HG02763 (cell line): ENCODE data around the gene SMIM36.
"Not testable (repeated sequence)": the region's sequence is repeated elsewhere in the genome, so short reads cannot be mapped to it uniquely, and the experiment has no call there.

Experiments used
- ATAC-seq: cut with Tn5 transposase; IDR thresholded peaks from one replicate; pipeline ENCODE4 v1.9.1; 2021; ENCODE audit warnings: mild to moderate bottlenecking, moderate library complexity; ENCODE audit not compliant: unreplicated experiment

The SMIM36 gene

DNA sequence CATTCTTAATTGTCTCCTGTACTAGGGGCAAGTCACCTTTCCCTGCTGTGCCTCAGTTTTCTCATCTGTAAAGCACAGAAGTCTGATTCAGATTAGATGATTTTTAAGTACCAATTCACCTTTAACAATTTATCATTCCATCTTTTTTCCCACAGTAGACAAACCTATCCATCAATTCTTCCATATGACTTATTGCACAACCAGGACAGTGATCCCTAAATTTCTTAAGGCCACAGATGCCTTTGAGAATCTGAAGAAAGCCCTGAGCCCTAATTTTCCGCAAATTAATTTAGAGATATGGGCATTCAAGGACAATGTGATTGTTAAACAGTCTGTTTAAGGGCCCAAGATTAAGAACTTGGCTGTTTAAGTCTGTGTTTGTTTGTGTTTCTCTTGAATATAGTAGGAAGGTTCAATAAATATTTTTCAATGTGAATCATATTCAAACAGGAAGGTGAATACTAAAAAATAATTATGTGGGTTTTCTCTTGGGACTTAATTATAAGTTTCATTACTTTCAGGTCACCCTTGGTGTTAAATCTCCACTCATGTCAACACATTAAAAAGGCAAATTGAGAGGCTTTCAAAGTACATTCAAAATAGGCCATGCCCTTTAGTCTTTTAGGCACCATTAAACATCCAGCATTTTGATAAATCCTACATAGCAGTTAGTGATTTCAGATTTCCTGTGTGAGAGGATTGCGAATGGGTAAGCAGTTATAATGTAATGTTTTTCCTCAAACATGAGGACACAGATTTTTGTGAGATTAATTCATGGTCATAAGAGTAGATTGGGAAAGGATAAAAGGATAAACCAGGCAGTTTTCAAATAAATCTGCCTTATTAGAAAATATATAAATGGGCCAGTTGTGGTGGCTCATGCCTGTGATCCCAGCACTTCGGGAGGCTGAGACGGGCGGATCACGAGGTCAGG, 54.7 kb downstream of the SMIM36 start:
- no peak for ATAC-seq

DNA sequence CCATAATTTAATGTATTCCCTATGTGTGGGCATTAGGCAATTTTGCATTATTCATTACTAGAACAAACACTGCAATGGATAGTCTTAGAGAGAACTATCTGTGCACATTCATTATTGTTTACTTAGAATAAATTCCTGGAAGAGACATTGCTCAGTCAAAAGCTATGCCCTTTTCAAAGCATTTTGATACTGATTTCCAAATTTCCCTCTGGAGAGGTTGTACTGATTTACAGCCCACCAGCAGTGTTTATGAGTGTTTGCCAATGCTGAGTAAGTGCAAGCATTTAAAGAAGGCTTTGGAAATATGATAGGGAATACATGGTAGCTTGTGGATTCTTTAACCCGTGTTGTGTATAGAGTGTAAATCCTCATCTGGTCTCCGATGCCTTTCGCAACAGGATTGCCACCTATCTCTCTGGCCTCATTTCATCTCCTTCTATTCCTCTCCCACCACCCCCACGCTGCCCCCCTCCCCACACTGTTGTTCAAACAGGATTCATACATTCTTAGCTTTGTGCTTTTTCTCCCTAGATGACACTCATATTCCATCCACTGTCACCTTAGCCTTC, 56.3 kb downstream of the SMIM36 start:
- no peak for ATAC-seq

DNA sequence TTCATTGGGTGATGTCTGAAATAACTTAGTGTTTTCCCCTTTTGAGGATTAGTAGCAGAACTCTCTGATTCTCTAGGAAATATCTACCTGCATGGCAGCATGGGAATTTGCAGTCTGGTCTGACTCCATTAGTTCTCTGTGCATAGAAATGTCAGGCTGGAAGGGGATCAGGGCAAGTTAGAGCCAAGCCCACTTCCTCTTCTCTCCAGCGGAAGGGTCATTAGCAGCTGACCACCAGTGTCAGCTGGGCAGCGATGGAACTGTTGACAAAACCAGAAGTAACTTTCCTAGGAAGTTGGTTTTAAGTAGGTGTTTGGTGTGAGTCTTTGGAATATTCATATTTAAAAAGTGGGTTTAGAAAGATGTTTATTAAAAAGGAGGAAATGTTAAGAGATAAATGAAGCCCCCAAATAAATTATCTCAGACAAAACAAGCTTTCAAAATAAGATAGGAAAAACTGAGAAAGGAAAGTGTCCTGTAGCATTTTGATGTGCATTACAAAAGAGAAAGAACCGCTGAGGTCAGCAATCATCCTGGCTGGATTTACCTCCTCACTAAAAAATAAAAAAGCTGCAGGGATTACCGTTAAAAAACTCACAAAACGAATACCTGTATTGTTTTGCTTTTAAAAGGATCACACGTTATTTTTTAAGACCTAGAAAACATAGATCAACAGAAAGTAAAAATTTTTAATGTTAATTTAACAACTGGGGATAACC, 57.3 kb downstream of the SMIM36 start:
- ATAC-seq, result no peak

DNA sequence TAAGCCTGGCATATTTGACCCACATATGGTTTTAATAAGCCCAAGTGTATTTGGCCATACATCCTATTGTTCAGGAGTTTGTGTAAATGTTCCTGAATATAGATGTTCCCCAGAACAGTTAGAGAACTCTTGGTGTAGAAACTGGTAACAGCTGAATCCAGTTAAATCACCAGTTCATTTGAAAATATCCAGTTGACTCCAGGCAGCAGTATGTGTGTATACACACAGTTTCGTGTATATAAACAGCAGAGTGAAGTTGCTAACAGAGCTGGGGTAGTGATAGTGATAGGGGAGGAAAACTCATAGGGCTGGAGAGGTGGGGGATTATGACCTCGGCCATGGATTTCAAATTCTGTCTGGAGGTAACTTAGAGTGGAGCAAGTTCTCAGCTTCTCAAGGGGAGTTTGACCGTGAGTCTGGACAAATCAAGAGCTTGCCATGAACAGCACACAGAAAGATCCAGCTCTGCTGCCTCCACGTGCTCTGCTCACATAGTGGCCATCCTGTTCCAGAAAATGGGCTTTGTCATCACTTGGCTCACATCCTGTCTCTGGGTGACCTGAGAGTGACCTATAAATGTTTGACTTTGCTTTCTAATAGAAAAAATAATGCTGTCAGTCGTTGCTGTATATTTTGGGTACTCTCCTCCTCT, 59.0 kb downstream of the SMIM36 start:
- peak; percentile 57 for ATAC-seq

DNA sequence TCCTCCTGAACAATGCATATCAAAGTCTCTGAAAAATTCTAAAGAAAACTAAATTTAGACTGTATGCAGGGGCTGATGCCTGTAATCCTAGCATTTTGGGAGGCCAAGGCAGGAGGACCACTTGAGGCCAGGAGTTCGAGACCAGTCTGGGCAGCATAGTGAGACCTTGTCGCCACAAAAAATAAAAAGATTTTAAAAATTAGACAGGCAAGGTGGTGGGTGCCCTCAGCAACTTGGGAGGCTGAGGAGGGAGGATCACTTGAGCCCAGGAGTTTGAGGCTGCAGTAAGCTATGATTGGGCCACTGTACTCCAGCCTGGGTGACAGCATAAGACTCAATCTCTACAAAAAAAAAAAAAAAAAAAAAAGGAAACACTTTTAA, 59.5 kb downstream of the SMIM36 start:
- ATAC-seq, result no peak

DNA sequence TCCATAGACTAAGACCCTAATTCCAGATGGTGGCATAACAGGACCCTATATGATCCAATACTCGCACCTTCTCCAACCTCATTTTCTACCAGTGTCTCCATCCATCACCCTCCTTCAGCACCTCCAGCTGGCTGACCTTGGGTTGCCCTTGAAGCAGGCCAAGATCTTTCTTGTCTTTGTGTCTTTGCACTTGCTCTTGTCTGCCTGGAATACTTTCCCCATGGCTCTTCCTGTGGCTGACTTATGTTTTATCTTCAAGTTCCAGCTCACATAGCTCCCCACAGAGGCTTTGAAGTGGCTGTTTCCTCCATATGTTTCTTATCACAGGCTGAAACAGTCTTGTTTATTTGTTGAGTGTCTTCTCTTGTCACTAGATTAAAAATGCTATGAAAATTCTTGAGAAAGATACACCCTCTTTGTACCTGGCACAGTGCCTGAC, 60.0 kb downstream of the SMIM36 start:
- ATAC-seq, result no peak

DNA sequence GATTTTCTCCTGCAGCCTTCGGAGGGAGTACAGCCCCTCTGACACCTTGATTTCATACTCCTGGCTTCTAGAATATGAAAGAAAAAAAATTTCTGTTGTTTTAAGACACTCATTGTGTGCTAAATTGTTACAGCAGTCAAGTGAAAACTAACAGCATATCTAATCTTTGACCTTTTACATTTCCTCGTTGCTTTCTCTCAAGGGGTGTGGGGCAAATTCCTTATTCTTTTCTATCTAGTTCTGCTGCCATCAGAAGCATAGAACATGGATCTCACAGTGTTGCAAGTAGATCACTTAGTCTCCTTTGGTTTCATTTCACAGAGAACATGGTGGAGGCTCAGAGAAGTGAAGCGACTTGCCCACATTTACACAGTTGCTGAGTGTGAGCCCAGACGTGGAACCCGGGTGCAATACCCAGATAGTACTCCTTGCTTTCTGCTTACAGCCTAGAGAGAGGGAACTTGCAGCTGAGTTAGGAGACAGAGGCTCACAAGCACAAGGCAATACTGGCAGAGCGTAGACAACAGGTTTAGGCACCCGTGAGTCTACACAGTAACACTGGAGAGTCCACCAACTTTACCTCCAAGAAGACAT, 60.9 kb downstream of the SMIM36 start:
- ATAC-seq, result no peak

DNA sequence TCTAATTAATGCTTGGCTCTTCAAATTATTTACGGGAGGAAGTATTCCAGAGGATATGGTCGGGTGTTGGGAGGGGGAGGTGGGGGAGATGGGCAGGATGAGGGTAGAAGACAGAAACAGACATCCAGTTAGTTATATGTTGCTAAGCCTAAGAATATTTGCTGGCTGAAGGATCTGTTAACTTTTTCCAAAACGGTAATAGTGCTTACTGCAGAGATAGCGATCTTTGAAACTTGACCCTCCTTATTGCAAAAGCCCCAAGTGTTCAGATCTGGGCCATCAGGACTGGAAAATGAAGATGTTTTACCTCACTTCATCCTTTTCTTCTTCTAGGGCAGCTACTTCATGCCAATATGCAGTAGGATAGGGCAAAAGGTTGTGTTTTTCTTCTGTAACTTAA, 62.6 kb downstream of the SMIM36 start:
- no peak for ATAC-seq

DNA sequence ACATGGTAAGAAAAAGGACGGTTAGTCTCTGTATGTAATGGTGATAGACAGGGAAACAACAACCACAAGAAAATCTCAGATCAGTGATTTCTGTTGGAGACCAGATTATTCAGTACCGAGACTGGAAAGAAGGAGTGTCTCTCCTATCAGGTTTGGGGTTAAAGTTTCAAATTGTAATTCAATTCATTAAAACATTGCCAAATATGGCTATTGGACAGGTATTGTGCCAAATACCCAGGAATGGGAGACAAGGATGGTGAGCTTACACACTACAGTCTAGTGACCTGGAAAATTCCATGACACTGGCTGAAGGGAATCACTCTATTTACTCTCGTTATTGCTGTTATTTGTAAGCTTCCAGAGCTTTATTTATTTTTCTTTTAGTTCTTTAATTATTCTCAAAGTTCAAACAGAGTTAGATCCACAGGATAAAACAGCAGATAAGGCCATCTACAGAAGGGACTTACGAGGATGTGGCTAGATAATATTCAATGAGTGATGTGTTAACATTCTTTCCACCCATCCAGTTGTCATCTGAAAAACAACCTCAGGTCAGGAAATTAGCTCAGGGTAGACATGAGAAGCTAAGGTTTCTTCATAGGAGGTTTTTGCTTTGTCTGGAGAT, 64.6 kb downstream of the SMIM36 start:
- ATAC-seq, result no peak

DNA sequence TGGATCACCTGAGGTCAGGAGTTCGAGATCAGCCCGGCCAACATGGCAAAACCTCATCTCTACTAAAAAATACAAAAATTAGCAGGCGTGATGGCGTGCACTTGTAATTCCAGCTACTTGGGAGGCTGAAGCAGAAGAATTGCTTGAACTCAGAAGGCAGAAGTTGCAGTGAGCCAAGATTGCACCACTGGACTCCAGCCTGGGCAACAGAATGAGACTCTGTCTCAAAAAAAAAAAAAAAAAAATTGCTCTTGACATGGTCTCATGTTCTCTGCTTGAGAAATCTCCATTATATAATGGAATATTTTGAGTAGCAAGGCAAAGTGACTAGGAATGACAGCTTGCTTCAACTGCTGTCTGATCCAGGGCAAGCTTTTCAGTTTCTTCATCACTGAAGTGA, 65.2 kb downstream of the SMIM36 start:
- ATAC-seq, result not testable (repeated sequence)

DNA sequence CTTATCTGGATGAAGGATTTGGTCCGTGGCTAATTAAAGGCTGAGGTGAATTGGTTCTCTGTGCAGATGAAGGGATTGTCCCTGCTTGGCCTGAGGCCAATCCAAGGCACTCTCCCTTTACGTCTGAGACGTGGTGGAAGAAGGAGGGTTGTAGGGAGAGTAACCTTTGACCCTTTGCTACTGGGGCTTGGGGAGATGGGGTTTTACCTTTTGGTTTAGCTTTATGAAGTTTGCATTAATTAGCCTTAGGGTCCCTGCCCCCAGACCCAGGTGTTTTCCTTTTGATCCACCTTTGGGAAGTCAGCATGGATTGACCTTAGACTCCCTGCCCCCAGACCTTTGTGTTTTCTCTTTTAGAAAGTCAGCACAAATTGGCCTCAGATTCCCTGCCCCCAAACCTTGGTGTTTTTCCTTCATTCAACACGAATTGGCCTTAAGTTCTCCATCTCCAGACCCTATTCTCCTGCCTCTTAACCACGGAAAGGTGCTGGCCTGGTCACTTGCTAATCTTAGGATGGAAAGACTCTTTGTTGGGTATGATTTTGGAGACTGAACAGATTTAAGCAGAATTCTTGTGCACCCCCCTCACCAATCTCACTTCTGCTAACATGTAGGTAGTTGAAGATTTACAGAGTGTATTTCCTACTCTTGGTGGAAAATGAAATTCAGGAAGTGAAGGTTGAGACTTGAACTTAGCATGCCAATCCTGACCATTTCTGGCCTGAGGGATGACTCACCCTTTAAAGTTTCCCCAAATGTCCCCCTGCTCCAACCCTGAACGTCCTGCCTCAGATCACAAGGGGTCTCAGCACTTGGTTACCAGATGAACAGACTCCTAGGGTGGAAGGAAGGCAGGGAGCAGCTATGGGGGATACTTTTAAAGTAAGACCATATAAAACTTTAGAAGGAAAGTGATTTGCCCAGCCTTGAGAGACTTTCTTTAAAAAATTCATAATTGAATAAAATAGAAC, 66.5 kb downstream of the SMIM36 start:
- peak; percentile 74 for ATAC-seq

DNA sequence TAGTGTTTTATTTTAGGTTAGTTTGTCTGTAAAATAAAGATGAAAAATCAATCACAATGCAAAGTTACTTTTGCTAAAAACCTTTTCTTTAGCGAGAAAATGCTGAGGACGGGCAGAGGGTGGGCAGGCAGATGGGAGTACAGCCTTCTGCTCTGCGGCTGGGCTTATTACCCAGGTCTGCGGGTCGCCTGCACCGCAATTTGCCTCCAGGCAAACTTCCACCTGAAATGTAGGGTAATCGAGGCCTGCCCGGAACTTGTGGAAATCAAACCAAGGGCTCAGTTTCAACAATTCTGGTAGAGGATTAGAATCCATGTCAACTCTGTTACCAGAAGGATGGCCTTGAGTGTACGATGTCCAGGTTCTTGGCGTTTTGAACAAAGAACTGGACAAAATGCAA, 67.3 kb downstream of the SMIM36 start:
- ATAC-seq, result no peak

DNA sequence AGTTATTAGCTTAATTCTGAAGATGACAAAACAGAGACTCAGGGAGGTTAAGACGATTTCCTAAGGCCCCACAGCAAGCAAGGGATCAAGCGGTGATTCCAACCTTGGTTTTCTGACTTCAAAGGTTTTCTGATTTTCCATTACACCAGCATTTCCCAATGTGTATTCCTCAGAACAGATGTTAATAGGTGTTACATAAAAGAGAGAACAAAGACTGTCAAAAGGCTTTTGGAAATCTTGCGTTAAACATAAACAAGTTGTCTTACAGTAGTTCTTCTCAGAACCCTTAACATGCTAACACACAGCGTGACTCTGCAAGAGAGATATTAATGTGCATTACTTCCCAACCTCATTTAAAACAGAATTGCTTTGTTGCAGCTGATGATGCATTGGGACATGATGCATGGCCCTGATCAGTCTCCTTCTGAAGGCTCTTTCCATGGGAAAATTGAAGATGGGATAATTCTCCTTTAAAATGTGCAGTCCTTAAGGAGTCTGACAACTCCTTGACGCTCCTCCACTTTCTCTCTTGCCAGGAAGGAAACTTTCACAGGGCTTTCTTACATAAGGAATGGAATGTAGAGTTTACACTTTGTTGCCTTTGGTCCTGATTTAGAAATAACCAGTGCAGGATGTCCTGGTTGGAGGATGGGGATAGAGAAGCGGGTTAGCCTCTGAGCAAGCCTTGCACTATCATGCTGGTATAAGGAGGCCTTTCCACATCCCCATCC, 68.1 kb downstream of the SMIM36 start:
- no peak for ATAC-seq

DNA sequence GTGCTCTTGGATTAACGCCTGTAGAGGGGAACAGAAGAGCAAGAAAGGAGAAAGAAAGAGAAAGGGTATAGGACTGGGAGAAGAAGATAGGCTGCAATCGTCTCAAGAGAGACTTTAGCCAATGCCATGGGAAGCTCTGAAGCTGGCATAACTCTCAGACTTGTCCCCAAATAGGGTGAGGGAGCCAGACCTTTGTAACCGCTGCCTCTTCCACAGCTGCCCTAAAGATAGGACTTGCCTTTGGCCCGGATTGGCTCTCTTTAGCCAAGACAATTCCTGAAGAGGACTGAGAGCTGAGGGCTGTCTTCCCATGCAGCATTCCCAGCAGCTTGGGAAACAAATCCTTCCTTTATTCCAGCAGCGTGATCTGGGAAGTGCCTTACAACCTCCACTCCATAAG, 68.8 kb downstream of the SMIM36 start:
- no peak for ATAC-seq

DNA sequence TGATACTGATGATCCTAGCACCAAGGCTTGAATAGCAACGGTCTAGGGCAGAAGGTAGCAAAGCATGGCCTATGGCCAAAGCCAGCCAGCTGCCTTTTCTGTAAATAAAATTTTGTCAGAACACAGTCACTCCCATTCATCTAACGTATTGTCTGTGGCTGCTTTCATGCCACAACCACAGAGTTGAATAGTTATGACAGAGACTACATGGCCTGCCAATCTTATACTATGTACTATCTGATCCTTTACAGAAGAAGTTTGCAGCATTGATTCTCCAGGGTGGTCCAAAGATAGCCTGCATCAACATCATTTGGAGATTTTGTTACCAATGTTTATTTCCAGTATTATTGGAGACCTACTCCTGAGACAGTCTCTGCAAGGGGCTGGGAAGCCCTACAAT, 69.7 kb downstream of the SMIM36 start:
- ATAC-seq, result no peak

DNA sequence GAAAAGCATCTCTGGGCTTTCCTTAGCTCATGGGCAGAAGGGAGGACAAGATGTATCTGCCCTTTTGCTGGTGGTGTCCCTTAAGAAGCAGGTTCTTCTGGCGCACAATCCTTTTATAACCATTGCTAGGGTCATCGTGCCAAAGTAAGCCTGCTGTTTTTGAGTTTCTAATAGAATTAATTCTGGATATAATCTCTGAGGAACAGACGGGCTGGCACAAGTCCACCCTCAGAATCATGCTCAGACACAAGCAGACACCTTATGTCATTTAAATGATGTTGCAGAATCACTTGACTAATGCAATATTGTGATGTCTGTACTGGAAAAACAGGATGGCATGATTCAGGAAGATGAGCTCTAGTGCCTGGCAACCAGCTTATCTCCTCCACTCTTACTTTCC, 70.9 kb downstream of the SMIM36 start:
- no peak for ATAC-seq

DNA sequence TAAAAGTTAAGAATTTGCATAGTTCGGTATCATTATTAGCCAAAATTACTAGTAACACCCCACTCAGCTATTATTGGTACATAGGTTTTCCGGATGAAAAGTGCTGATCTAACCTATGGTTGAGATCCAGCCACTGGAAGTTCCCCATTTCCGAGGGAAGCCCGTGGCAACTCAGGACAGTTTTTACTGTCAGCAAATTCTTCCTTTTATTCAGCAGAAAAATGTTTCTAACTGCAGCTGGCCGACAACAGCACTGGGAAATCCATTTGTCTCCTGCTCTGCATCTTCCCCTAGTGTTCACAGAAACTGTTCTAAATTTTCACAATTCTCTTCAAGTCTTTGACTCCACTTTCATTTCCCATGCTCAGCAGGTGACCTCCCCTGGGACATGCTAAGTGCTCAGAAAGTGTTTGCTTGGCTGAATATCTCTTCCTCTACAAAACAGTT, 74.1 kb downstream of the SMIM36 start:
- peak; percentile 74 for ATAC-seq
